SU-DHL-6 (cell line): ENCODE results near the gene TNNI3K.

Experiments used
- EZH2phosphoT487 ChIP-seq: fragments of 200-600 bp; sonication (generic), shearing (Covaris generic); conservative IDR thresholded peaks from 2 replicates; pipeline ENCODE4 v1.6.1; 2018; ENCODE audit warnings: mild to moderate bottlenecking, antibody characterized with exemption, low read length, moderate library complexity, mixed read lengths
- TF ChIP-seq, protein P1 (sequence below): fragments of 200-600 bp; sonication (generic); IDR thresholded peaks from one replicate; pipeline ENCODE4 v1.5.1; 2017; ENCODE audit warnings: antibody characterized with exemption, mild to moderate bottlenecking, low read length, moderate library complexity; ENCODE audit not compliant: insufficient read depth, poor library complexity, severe bottlenecking

DNA sequence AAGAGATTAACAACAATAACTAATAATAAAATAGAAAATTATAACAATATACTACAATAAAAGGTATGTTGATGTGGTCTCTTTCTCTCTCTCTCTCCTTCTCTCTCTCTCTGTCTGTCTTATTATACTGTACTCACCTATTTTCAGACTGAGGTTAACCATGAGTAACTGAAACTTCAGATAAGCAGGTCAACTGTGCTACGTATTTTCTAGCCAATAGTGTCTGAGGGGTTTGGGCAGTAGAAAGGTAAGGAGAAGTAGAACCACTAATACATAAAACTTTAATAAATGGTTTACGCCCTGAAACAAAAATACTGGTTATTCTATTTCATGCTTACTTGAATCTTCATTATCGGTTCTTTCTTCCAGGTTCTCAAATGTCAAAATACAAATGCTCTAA is 348.2 kb downstream of the TNNI3K start:
- TF ChIP-seq, protein P1, sequence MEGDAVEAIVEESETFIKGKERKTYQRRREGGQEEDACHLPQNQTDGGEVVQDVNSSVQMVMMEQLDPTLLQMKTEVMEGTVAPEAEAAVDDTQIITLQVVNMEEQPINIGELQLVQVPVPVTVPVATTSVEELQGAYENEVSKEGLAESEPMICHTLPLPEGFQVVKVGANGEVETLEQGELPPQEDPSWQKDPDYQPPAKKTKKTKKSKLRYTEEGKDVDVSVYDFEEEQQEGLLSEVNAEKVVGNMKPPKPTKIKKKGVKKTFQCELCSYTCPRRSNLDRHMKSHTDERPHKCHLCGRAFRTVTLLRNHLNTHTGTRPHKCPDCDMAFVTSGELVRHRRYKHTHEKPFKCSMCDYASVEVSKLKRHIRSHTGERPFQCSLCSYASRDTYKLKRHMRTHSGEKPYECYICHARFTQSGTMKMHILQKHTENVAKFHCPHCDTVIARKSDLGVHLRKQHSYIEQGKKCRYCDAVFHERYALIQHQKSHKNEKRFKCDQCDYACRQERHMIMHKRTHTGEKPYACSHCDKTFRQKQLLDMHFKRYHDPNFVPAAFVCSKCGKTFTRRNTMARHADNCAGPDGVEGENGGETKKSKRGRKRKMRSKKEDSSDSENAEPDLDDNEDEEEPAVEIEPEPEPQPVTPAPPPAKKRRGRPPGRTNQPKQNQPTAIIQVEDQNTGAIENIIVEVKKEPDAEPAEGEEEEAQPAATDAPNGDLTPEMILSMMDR = no peak
- no peak for TF ChIP-seq EZH2phosphoT487
